Activated T-cell treated with anti-CD3 and anti-CD28 coated beads, Interleukin-2, amount 50 U/mL, for 1 hour (primary cell): ENCODE measurements around the gene ZNF112.

Experiments
- DNase-seq: peaks from one replicate; pipeline ENCODE4 v3.0.0-alpha.2; 2020

The ZNF112 gene

GRCh38 chr19:44280916-44281315 lies 75.6 kb downstream of the ZNF112 start:
- DNase-seq, result no peak

GRCh38 chr19:44278181-44278690 lies 78.2 kb downstream of the ZNF112 start:
- no peak for DNase-seq

GRCh38 chr19:44277331-44277730 lies 79.1 kb downstream of the ZNF112 start:
- DNase-seq, result no peak
